HepG2 (cell line): ENCODE results near the gene DOK4. TPM values are rescaled to one million over a fixed set of nuclear protein-coding genes. Genes with fewer than 3 reads are reported as not detected.

Source experiments
- AGO2 ChIP-seq: fragments of 200-400 bp; formaldehyde crosslinking; optimal IDR thresholded peaks from 2 replicates; pipeline ENCODE3; 2017; ENCODE audit warnings: mild to moderate bottlenecking, low read depth, low read length, moderate library complexity
- ASH2L ChIP-seq: fragments of 300-600, 200-600 bp; sonication (generic); IDR thresholded peaks from 2 replicates; pipeline ENCODE4 v1.7.0; 2017; ENCODE audit warnings: low read depth, mild to moderate bottlenecking, moderate library complexity, mixed read lengths, low read length; ENCODE audit not compliant: insufficient read length
- BRD4 ChIP-seq: sonication (generic); formaldehyde crosslinking; IDR thresholded peaks from 2 replicates; pipeline ENCODE4 v1.4.0; 2020; ENCODE audit warnings: missing genetic modification reagents
- MAF1 ChIP-seq: sonication (generic); formaldehyde crosslinking; IDR thresholded peaks from 2 replicates; pipeline ENCODE4 v1.5.0; 2020; ENCODE audit warnings: missing genetic modification reagents, borderline replicate concordance
- POLR2AphosphoS2 ChIP-seq: IDR thresholded peaks from 2 replicates; pipeline ENCODE4 v1.6.1; 2011; ENCODE audit warnings: low read depth, low read length, improper control_type of control experiment
- RARG ChIP-seq: sonication (generic); formaldehyde crosslinking; IDR thresholded peaks from 2 replicates; pipeline ENCODE4 v1.4.0; 2020; ENCODE audit warnings: low read depth, mild to moderate bottlenecking, missing genetic modification reagents
- REL ChIP-seq: sonication (generic); formaldehyde crosslinking; conservative IDR thresholded peaks from 2 replicates; pipeline ENCODE4 v1.8.0; 2022; ENCODE audit warnings: mild to moderate bottlenecking, missing genetic modification reagents, moderate library complexity
- RNF2 ChIP-seq: fragments of 450-650 bp; conservative IDR thresholded peaks from 2 replicates; pipeline ENCODE4 v1.6.1; 2016; ENCODE audit warnings: low read depth
- SALL2 ChIP-seq: sonication (generic); formaldehyde crosslinking; IDR thresholded peaks from 2 replicates; pipeline ENCODE4 v1.8.1; 2023; ENCODE audit warnings: mild to moderate bottlenecking, missing genetic modification reagents, inconsistent platforms
- SP5 ChIP-seq: IDR thresholded peaks from 2 replicates; pipeline ENCODE4 v1.6.1; 2016; ENCODE audit warnings: low read depth, borderline replicate concordance
- TSC22D2 ChIP-seq: sonication (generic); formaldehyde crosslinking; IDR thresholded peaks from 2 replicates; pipeline ENCODE4 v1.5.1; 2020; ENCODE audit warnings: missing genetic modification reagents, mild to moderate bottlenecking, borderline replicate concordance
- XBP1 ChIP-seq: sonication (generic); formaldehyde crosslinking; IDR thresholded peaks from 2 replicates; pipeline ENCODE4 v1.5.0; 2020; ENCODE audit warnings: missing genetic modification reagents
- ZBTB42 ChIP-seq: sonication (generic); formaldehyde crosslinking; IDR thresholded peaks from 2 replicates; pipeline ENCODE4 v1.5.0; 2020; ENCODE audit warnings: mild to moderate bottlenecking, missing genetic modification reagents
- ZNF10 ChIP-seq: sonication (generic); formaldehyde crosslinking; IDR thresholded peaks from 2 replicates; pipeline ENCODE4 v1.4.0; 2020; ENCODE audit warnings: mild to moderate bottlenecking, low read depth, missing genetic modification reagents, borderline replicate concordance
- ZNF274 ChIP-seq: sonication (generic); formaldehyde crosslinking; IDR thresholded peaks from 2 replicates; pipeline ENCODE4 v1.5.1; 2020; ENCODE audit warnings: mild to moderate bottlenecking, missing genetic modification reagents
- ZNF569 ChIP-seq: sonication (generic); formaldehyde crosslinking; IDR thresholded peaks from 2 replicates; pipeline ENCODE4 v1.5.0; 2020; ENCODE audit warnings: mild to moderate bottlenecking, missing genetic modification reagents, moderate library complexity, borderline replicate concordance
- ZSCAN20 ChIP-seq: sonication (generic); formaldehyde crosslinking; IDR thresholded peaks from 2 replicates; pipeline ENCODE4 v1.4.0; 2020; ENCODE audit warnings: missing genetic modification reagents, mild to moderate bottlenecking, borderline replicate concordance
- polyA plus RNA-seq, 8 experiments: library from polyadenylated mRNA; depleted of rRNA in 3 of 8; stranded (reverse) in 7 of 8; unstranded in 1 of 8; fragments of >200 nt; fragmentation: Illumina TruSeq in 4 of 8; extraction: Trizol in 4 of 8; gene quantifications; 2 replicates each; pipeline versions ENCODE4 v1.2.1 to v1.2.3, GENCODE V29; 2011 to 2016; ENCODE audit warnings: low read depth in 4 of 8, missing spikeins in 1 of 8, mixed read lengths in 1 of 8; ENCODE audit not compliant: insufficient read depth in 1 of 8
- total RNA-seq, 5 experiments: library from RNA; depleted of rRNA; stranded (reverse); fragments of >200 nt; fragmentation: Illumina TruSeq; extraction: Trizol; gene quantifications; 2 replicates each; pipeline ENCODE4 v1.2.3, GENCODE V29; 2016; ENCODE audit warnings: low read depth in 1 of 5
- TF ChIP-seq, protein P1 (sequence below): sonication (generic); formaldehyde crosslinking; IDR thresholded peaks from 2 replicates; pipeline ENCODE4 v1.5.1; 2020; ENCODE audit warnings: mild to moderate bottlenecking, missing genetic modification reagents, moderate library complexity
- TF ChIP-seq, protein P2 (sequence below): sonication (generic); IDR thresholded peaks from 2 replicates; pipeline ENCODE4 v1.6.1; 2016; ENCODE audit warnings: low read depth, borderline replicate concordance
- TF ChIP-seq, protein P3 (sequence below): sonication (generic); formaldehyde crosslinking; IDR thresholded peaks from 2 replicates; pipeline ENCODE4 v1.5.0; 2020; ENCODE audit warnings: mild to moderate bottlenecking, missing genetic modification reagents, borderline replicate concordance
- TF ChIP-seq, protein P4 (sequence below): sonication (generic); formaldehyde crosslinking; IDR thresholded peaks from 2 replicates; pipeline ENCODE4 v1.4.0; 2020; ENCODE audit warnings: missing genetic modification reagents

DOK4 gene
- total and polyA plus RNA-seq, 2 of the 13 experiments (the other 11 are each of a cell fraction or from before 2014, with no cell fraction given) = 52.7 to 70.0 TPM

DNA sequence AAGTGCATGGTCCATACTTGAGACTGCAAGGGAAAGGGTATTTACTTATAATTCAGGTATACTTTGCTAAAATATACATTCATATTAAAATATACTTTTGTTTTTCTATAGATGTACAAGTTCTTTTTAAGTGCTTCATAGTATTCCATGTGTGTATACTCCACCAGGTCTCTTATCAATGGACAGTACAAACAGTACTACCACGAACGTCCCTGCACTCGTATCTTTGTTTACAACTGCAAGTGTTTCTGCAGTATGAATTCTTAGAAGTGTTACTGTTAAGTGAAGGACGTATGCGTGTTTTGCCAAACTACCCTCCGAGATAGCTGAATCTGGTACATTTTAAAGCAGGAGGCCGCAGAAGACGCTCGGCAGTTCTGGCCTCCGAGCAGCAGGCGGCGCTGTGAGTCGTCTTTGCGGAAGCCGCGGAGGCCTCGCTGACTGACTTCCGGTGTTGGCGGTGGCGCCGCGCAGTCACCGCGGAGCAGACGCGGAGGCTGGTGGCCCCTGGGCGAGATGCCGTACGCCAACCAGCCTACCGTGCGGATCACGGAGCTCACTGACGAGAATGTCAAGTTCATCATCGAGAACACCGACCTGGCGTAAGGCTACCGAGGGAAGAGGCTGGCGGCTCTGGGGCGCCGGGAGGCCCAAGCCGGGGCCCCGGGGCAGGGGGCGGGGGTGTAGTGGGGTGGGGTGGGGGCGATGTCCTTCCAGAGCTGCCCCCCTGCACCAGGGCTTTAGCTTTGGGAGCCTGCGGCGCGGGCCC is 23.9 kb downstream of the DOK4 start, which contains the start of gene POLR2C (continued):
- TF ChIP-seq, protein P1, sequence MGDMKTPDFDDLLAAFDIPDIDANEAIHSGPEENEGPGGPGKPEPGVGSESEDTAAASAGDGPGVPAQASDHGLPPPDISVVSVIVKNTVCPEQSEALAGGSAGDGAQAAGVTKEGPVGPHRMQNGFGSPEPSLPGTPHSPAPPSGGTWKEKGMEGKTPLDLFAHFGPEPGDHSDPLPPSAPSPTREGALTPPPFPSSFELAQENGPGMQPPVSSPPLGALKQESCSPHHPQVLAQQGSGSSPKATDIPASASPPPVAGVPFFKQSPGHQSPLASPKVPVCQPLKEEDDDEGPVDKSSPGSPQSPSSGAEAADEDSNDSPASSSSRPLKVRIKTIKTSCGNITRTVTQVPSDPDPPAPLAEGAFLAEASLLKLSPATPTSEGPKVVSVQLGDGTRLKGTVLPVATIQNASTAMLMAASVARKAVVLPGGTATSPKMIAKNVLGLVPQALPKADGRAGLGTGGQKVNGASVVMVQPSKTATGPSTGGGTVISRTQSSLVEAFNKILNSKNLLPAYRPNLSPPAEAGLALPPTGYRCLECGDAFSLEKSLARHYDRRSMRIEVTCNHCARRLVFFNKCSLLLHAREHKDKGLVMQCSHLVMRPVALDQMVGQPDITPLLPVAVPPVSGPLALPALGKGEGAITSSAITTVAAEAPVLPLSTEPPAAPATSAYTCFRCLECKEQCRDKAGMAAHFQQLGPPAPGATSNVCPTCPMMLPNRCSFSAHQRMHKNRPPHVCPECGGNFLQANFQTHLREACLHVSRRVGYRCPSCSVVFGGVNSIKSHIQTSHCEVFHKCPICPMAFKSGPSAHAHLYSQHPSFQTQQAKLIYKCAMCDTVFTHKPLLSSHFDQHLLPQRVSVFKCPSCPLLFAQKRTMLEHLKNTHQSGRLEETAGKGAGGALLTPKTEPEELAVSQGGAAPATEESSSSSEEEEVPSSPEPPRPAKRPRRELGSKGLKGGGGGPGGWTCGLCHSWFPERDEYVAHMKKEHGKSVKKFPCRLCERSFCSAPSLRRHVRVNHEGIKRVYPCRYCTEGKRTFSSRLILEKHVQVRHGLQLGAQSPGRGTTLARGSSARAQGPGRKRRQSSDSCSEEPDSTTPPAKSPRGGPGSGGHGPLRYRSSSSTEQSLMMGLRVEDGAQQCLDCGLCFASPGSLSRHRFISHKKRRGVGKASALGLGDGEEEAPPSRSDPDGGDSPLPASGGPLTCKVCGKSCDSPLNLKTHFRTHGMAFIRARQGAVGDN = peak; percentile 91
- TF ChIP-seq, protein P2, sequence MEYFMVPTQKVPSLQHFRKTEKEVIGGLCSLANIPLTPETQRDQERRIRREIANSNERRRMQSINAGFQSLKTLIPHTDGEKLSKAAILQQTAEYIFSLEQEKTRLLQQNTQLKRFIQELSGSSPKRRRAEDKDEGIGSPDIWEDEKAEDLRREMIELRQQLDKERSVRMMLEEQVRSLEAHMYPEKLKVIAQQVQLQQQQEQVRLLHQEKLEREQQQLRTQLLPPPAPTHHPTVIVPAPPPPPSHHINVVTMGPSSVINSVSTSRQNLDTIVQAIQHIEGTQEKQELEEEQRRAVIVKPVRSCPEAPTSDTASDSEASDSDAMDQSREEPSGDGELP = no peak
- TF ChIP-seq, protein P3, sequence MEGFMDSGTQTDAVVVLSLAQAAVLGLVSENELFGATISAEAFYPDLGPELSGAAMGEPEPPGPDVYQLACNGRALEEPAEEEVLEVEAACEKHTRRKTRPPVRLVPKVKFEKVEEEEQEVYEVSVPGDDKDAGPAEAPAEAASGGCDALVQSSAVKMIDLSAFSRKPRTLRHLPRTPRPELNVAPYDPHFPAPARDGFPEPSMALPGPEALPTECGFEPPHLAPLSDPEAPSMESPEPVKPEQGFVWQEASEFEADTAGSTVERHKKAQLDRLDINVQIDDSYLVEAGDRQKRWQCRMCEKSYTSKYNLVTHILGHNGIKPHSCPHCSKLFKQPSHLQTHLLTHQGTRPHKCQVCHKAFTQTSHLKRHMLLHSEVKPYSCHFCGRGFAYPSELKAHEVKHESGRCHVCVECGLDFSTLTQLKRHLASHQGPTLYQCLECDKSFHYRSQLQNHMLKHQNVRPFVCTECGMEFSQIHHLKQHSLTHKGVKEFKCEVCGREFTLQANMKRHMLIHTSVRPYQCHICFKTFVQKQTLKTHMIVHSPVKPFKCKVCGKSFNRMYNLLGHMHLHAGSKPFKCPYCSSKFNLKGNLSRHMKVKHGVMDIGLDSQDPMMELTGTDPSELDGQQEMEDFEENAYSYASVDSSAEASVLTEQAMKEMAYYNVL (CRISPR knock-in tag) = peak; percentile 68; the same call in 1 of the 2 replicates
- TF ChIP-seq ZNF274 (peak; percentile 75; the same call in 1 of the 2 replicates), ZNF569 (no peak), REL (CRISPR knock-in tag) (no peak), BRD4 (peak; percentile 97), SALL2 (CRISPR knock-in tag) (peak; percentile 99), SP5 (CRISPR knock-in tag) (no peak; the same call in 1 of the 2 replicates), ZBTB42 (CRISPR knock-in tag) (no peak), TSC22D2 (CRISPR knock-in tag) (peak; percentile 93), ASH2L (peak; percentile 89), RNF2 (no peak), MAF1 (peak; percentile 92), ZNF10 (CRISPR knock-in tag) (0 out of 2 replicates have a peak, but pooled peaks have one; percentile 85), AGO2 (peak; percentile 91), ZSCAN20 (CRISPR knock-in tag) (peak; percentile 80; the same call in 1 of the 2 replicates), POLR2AphosphoS2 (no peak), XBP1 (CRISPR knock-in tag) (0 out of 2 replicates have a peak, but pooled peaks have one; percentile 14), RARG (CRISPR knock-in tag) (no peak)
- TF ChIP-seq, protein P4, sequence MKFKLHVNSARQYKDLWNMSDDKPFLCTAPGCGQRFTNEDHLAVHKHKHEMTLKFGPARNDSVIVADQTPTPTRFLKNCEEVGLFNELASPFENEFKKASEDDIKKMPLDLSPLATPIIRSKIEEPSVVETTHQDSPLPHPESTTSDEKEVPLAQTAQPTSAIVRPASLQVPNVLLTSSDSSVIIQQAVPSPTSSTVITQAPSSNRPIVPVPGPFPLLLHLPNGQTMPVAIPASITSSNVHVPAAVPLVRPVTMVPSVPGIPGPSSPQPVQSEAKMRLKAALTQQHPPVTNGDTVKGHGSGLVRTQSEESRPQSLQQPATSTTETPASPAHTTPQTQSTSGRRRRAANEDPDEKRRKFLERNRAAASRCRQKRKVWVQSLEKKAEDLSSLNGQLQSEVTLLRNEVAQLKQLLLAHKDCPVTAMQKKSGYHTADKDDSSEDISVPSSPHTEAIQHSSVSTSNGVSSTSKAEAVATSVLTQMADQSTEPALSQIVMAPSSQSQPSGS = peak; percentile 89
